LNCAP (cell line): ENCODE data around the gene DNER.

Experiments
- TF ChIP-seq, protein P1 (sequence below): fragments of 450-650 bp; IDR thresholded peaks from 2 replicates; pipeline ENCODE4 v1.5.1; 2017; ENCODE audit warnings: mild to moderate bottlenecking

Gene DNER

DNA sequence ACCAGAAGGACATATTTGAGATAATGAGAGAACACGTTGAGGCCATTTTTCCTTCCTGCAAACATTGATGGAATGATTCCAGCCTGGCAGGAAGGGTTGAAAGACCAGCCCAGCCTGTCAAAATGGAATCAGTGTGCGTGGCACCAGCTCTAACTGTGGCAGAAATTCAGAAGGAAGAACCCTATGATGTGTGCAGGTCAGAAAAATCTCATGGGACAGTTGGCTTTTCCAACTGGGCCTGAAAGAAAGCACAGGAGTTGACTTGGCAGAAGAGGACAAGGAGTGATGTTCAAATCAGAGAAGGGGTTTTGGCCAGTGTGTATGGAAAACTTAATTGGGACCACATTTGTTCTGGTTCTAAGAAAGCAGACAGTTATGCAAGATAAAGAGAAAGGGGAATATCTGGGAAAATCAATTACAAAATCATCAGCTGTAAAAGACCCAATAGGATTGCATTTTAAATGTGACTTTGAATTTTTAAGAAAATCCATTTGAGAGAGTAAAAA, 250.5 kb downstream of the DNER start:
- TF ChIP-seq, protein P1, sequence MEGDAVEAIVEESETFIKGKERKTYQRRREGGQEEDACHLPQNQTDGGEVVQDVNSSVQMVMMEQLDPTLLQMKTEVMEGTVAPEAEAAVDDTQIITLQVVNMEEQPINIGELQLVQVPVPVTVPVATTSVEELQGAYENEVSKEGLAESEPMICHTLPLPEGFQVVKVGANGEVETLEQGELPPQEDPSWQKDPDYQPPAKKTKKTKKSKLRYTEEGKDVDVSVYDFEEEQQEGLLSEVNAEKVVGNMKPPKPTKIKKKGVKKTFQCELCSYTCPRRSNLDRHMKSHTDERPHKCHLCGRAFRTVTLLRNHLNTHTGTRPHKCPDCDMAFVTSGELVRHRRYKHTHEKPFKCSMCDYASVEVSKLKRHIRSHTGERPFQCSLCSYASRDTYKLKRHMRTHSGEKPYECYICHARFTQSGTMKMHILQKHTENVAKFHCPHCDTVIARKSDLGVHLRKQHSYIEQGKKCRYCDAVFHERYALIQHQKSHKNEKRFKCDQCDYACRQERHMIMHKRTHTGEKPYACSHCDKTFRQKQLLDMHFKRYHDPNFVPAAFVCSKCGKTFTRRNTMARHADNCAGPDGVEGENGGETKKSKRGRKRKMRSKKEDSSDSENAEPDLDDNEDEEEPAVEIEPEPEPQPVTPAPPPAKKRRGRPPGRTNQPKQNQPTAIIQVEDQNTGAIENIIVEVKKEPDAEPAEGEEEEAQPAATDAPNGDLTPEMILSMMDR: no peak

DNA sequence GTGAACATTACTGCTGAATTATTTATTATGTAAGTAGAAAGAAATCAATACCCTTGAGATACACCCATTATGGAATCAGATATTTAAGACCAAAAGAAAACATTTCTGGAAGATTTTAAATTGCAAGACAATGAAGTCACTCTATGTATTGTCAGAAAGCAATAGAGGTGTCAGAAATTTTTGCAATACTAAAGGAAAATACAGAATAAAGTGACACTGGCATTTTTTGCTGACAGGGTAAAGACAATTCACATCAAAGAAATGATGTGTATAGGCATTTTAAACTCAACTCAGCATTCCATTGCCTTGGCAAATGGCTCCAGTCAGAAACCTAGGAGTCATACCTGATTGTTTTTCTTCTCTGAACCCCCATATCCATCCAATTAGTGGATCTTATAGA, 252.2 kb downstream of the DNER start:
- TF ChIP-seq, protein P1: no peak

DNA sequence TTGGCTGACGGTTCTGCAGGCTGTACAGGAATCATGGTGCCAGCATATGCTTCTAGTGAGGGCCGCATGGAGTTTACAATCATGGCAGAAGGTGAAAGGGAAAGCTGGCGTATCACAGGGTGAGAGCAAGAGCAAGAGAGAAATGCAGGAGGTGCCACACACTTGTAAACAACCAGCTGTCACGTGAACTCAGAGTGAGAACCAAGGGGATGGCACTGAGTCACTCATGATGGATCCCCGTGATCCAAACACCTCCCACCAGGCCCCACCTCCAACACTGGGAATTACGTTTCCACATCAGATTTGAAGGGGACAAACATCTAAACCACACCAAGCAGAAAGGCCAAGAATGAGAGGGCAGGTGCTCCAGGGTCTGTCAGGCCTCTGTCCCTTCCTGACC, 258.3 kb downstream of the DNER start:
- TF ChIP-seq, protein P1: no peak

DNA sequence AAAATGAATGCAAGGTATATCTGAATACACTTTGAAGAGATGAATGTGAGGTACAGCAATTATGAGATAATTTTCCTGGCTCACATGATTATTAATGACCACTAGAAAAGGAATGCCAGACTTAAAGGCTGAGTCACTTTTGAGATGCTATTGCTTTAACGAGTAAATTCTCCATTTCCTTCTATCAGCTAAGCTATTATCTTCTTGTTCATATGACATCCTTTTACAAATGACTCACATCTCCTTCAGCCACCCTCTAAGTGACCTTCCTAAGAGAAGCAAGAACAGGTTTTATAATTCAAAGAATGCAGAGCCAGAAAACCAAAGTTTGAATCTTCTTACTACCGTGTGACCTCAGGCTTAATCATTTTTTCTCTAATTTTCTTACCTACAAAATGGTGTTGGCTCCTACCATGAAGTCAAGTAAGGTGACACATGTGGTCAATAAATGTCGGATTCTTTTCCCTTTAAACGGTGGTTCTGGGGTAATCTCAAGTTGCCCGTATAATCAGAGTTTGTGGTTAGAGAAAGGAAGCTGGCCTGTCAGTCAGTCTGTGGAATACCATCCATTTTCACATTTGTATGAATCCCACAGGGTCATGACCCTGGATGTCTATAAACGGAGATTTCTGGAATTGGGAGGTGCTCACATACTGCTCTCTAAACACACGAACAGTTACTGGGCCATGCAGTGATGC, 259.3 kb downstream of the DNER start:
- TF ChIP-seq, protein P1: no peak

DNA sequence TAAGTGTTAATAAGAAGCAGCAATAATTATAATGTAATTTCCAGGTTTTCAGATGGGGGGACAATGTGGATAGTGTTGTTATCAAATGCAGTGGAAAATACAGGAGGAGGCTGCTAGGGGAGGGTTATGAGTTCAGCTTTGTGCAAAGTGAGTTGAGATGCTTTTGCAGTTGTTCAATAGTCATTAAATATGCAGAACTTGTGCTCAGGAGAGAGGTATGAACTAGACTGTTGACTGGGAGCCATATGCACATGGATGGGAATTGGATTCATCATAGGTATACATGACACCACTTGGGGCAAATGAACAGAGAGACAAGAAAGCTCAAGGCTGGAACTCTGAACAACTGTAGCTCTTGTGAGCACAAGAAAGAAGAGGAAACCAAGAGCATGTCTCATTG, 261.1 kb downstream of the DNER start:
- TF ChIP-seq, protein P1: no peak

DNA sequence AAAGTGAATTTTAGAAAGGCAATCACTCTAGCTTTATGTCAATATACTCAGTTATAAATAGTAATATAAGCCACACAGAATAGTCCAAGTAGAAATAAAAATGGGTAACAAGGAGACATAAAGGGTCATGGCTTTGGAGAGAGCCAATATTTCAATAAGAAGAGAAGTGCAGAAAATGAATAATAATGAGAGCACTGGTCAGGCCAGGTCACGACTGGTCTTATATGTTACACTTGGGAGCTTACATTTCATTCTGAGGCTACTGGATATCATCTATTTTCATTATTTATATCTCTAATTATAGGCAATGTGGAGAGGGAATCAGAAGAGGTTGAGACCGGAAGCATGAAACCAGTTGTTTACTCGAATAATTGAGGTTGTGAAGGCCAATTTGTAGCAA, 262.5 kb downstream of the DNER start:
- TF ChIP-seq, protein P1: no peak

DNA sequence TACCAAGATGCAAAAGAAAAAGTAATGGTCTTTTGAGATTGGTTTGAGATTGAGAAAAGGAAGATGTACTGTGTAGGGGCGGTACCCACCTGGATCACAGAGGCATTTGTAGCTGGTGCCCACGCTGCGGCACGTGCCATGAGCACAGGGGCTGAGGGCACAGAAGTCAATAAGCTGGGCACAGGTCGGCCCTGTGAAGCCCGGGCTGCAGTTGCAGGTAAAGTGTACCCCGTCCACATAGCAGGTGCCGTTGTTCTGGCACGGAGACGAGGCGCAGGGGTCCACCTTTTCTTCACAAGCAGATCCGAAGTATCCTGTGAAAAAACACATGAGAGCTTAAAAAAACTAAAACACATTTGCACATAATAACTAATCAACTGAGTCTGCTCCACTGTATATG, 267.1 kb downstream of the DNER start:
- TF ChIP-seq, protein P1: no peak

DNA sequence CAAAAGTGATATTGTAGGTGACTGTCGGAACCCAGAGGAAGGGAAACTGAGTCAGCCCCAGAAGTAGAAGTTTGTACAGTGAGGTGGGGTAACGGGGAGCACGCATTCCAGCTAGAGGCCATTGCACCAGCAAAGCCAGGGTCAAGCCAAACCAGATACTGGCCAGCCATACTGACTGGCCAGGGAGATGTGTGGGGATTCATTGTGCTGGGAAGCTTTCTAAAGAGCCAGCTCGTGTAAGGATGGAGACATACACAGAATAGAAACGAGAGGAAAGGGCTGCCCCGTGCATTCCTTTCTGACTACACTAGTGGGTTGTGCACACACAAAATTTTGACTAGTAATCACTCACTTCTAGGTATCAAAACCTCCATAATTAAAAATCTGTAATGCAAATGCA, 268.0 kb downstream of the DNER start:
- TF ChIP-seq, protein P1: no peak
